Measurements from ENCODE around the gene DENR.

Gene DENR

GRCh38 chr12:122724641-122725243, 27.9 kb upstream of the DENR start:
- Histone ChIP-seq H3K9me3 (ENCODE audit: control insufficient read depth, low read length) (no peaks in the 10 kb centered on the region), H3K4me1 (ENCODE audit: control insufficient read depth, insufficient read depth, low read length) (peaks cover 8% of the 10 kb centered on the region), H3K27me3 (ENCODE audit: control insufficient read depth, insufficient read depth, low read length) (no peaks in the 10 kb centered on the region), H3K4me3 (ENCODE audit: low read length) (no peak overlapping the region), H3K36me3 (ENCODE audit: control insufficient read depth, insufficient read depth, low read length) (no peaks in the 10 kb centered on the region), H3K9ac (ENCODE audit: low read length) (no peak overlapping the region)

DNA sequence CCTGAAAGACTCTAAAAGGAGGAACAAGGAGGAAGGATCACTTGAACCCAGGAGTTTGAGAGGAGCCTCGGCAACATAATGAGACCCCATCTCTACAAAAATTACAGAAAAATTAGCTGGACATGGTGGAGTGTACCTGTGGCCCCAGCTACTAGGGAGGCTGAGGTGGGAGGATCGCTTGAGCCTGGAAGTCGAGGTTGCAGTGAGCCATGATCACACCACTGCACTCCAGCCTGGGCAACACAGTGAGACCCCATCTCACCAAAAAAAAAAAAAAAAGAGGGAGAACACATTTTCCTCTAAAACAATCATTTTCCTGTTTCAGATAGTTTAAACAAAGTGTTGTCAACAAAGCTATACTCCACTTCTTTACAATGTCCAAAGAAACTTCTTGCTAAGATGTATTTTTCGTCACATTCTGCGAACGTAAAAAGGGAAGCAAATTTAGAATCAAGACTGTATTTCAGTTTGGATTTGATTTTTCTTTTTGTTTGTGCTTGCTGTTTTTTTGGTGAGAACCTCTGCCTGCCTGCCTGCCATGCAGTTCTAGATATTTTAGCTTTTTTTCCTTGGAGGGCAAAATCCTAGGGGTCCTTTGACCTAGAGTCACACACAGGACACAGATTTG, 27.1 kb upstream of the DENR start:
- no peak overlapping the region for H3K9ac ChIP-seq (ENCODE audit: low read length)
- H3K27me3 ChIP-seq (ENCODE audit: control insufficient read depth, insufficient read depth, low read length) = no peaks in the 10 kb centered on the region
- H3K36me3 ChIP-seq (ENCODE audit: control insufficient read depth, insufficient read depth, low read length) = no peaks in the 10 kb centered on the region
- no peaks in the 10 kb centered on the region for H3K9me3 ChIP-seq (ENCODE audit: control insufficient read depth, low read length)
- H3K4me3 ChIP-seq (ENCODE audit: low read length) = no peak overlapping the region
- H3K4me1 ChIP-seq (ENCODE audit: control insufficient read depth, insufficient read depth, low read length) = peaks cover 16% of the 10 kb centered on the region

DNA sequence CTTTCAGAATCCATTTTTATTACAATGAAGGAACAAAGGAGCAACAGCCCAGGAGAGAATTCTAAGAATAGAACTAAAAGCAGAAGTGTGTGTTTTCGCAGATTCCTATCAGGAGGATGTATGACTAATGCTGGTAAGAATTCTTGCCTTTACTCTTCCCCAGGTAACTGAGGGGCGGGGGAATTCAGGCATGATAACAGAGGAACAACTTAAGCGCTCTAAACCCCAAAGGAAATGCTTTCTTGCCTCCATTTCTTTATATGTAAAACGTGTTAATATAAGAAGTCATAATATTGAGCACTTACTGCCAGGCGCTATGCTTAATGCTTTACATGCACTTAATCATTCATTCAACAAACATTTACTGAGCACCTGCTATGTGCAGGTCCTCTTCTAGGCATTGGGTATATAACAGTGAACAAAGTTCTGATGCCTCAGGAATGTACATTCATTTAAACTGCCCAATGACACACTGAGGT, 26.5 kb upstream of the DENR start:
- no peak overlapping the region for H3K4me3 ChIP-seq (ENCODE audit: low read length)

GRCh38 chr12:122729583-122730214, 22.9 kb upstream of the DENR start:
- H3K36me3 ChIP-seq (ENCODE audit: control insufficient read depth, insufficient read depth, low read length) = no peaks in the 10 kb centered on the region
- no peaks in the 10 kb centered on the region for H3K9me3 ChIP-seq (ENCODE audit: control insufficient read depth, low read length)
- H3K27me3 ChIP-seq (ENCODE audit: control insufficient read depth, insufficient read depth, low read length) = no peaks in the 10 kb centered on the region
- peak overlapping the region; percentile 62 for H3K9ac ChIP-seq (ENCODE audit: low read length)
- H3K4me1 ChIP-seq (ENCODE audit: control insufficient read depth, insufficient read depth, low read length) = peaks cover 16% of the 10 kb centered on the region
- H3K4me3 ChIP-seq (ENCODE audit: low read length) = peak overlapping the region; percentile 49

More for the DNA sequence above, 26.5 kb upstream of the DENR start:
- Histone ChIP-seq H3K9me3 (ENCODE audit: control insufficient read depth, low read length) (no peaks in the 10 kb centered on the region), H3K4me1 (ENCODE audit: control insufficient read depth, insufficient read depth, low read length) (peaks cover 16% of the 10 kb centered on the region), H3K9ac (ENCODE audit: low read length) (no peak overlapping the region), H3K27me3 (ENCODE audit: control insufficient read depth, insufficient read depth, low read length) (no peaks in the 10 kb centered on the region), H3K36me3 (ENCODE audit: control insufficient read depth, insufficient read depth, low read length) (no peaks in the 10 kb centered on the region)

GRCh38 chr12:122730215-122731014, 22.2 kb upstream of the DENR start, which contains the start of gene HCAR1:
Gene HCAR1 (minus strand): TSS chr12:122730844. CDS start chr12:122730339, 505 bp downstream.
- Histone ChIP-seq H3K36me3 (ENCODE audit: control insufficient read depth, insufficient read depth, low read length) (no peaks in the 10 kb centered on the region), H3K4me3 (ENCODE audit: low read length) (peak within 1 kb of the TSS; percentile 49), H3K4me1 (ENCODE audit: control insufficient read depth, insufficient read depth, low read length) (peaks cover 16% of the 10 kb centered on the region), H3K27me3 (ENCODE audit: control insufficient read depth, insufficient read depth, low read length) (no peaks in the 10 kb centered on the region), H3K9ac (ENCODE audit: low read length) (peak within 1 kb of the TSS; percentile 62), H3K9me3 (ENCODE audit: control insufficient read depth, low read length) (no peaks in the 10 kb centered on the region)

DNA sequence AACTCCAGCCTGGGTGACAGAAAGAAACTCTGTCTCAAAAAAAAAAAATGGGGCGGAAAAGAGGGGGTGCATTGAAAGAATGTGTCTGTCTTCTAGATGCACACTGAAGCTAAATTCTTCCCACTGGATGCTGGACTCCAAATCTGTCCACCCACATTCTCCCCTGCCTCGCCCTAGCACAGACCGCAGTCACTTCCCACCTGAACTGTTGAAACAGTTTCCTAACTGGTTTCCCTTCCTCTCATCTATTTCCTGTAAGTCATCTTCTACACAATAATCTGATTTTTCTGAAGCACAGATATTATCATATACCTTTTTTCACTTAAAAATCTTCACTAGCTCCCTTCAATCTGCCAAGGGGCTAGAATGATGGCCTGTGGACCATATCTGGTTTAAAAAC, 20.5 kb upstream of the DENR start:
- no peaks in the 10 kb centered on the region for H3K36me3 ChIP-seq (ENCODE audit: control insufficient read depth, insufficient read depth, low read length)
- H3K4me3 ChIP-seq (ENCODE audit: low read length) = no peak overlapping the region
- H3K27me3 ChIP-seq (ENCODE audit: control insufficient read depth, insufficient read depth, low read length) = no peaks in the 10 kb centered on the region

GRCh38 chr12:122732611-122733010, 20.0 kb upstream of the DENR start:
- no peaks in the 10 kb centered on the region for H3K36me3 ChIP-seq (ENCODE audit: control insufficient read depth, insufficient read depth, low read length)
- no peaks in the 10 kb centered on the region for H3K9me3 ChIP-seq (ENCODE audit: control insufficient read depth, low read length)
- H3K4me3 ChIP-seq (ENCODE audit: low read length) = no peak overlapping the region
- H3K4me1 ChIP-seq (ENCODE audit: control insufficient read depth, insufficient read depth, low read length) = peaks cover 9% of the 10 kb centered on the region
- no peaks in the 10 kb centered on the region for H3K27me3 ChIP-seq (ENCODE audit: control insufficient read depth, insufficient read depth, low read length)
- no peak overlapping the region for H3K9ac ChIP-seq (ENCODE audit: low read length)

More for the DNA sequence above, 20.5 kb upstream of the DENR start:
- no peak overlapping the region for H3K9ac ChIP-seq (ENCODE audit: low read length)
- peaks cover 9% of the 10 kb centered on the region for H3K4me1 ChIP-seq (ENCODE audit: control insufficient read depth, insufficient read depth, low read length)
- H3K9me3 ChIP-seq (ENCODE audit: control insufficient read depth, low read length) = no peaks in the 10 kb centered on the region

GRCh38 chr12:122738571-122738970, 14.1 kb upstream of the DENR start:
- Histone ChIP-seq H3K4me3 (ENCODE audit: low read length) (no peak overlapping the region), H3K36me3 (ENCODE audit: control insufficient read depth, insufficient read depth, low read length) (no peaks in the 10 kb centered on the region), H3K4me1 (ENCODE audit: control insufficient read depth, insufficient read depth, low read length) (no peaks in the 10 kb centered on the region), H3K9ac (ENCODE audit: low read length) (no peak overlapping the region), H3K27me3 (ENCODE audit: control insufficient read depth, insufficient read depth, low read length) (no peaks in the 10 kb centered on the region), H3K9me3 (ENCODE audit: control insufficient read depth, low read length) (no peaks in the 10 kb centered on the region)

DNA sequence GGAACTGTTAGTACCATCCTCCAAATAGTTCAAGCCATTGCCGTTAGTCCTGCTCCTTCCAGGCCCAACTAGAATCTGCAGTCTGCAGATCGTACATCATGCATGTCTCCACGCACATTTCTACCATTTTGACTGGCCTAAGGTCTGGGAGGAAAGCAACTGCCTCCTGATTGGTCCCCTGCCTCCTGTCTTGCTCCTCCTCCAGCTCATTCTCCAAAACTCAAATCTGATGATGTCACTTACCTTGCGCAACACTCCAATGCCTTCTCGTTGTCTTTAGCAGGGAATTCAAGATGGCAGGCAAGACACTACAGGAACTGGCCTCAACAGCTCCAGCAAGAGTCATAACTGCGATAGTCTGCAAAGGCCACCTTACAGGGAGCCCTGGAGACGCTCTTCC, 12.3 kb upstream of the DENR start:
- Histone ChIP-seq H3K4me1 (ENCODE audit: control insufficient read depth, insufficient read depth, low read length) (no peaks in the 10 kb centered on the region), H3K4me3 (ENCODE audit: low read length) (no peak overlapping the region), H3K27me3 (ENCODE audit: control insufficient read depth, insufficient read depth, low read length) (no peaks in the 10 kb centered on the region), H3K9me3 (ENCODE audit: control insufficient read depth, low read length) (no peaks in the 10 kb centered on the region), H3K36me3 (ENCODE audit: control insufficient read depth, insufficient read depth, low read length) (no peaks in the 10 kb centered on the region), H3K9ac (ENCODE audit: low read length) (no peak overlapping the region)

DNA sequence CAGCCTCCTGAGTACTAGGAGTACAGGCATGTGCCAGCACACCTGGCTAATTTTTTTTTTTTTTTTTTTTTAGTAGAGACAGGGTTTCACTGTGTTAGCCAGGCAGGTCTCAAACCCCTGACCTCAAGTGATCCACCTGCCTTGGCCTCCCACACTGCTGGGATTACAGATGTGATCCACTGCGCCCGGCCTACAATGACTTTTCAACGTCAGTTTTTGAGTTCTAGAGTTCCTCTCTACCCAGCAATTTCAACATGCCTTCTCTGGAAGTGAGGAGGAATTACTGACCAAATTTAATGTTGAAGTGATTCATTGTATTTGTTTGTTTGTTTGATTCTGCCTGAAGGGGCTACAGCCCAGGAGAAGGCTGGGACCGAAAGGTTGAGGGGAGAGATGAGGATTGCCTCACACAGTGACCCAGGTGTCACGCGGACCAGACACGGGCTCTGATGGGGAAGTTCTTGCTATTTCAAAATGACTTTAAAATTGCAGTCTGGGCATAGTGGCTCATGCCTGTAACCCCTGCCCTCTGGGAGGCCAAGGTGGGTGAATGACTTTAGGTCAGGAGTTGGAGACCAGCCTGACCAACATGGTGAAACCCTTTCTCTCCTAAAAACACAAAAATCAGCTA, 8.6 kb upstream of the DENR start:
- Histone ChIP-seq H3K9ac (ENCODE audit: low read length) (no peak overlapping the region), H3K4me3 (ENCODE audit: low read length) (no peak overlapping the region), H3K36me3 (ENCODE audit: control insufficient read depth, insufficient read depth, low read length) (no peaks in the 10 kb centered on the region), H3K27me3 (ENCODE audit: control insufficient read depth, insufficient read depth, low read length) (no peaks in the 10 kb centered on the region), H3K9me3 (ENCODE audit: control insufficient read depth, low read length) (no peaks in the 10 kb centered on the region), H3K4me1 (ENCODE audit: control insufficient read depth, insufficient read depth, low read length) (no peaks in the 10 kb centered on the region)

- Histone ChIP-seq H3K9ac (ENCODE audit: low read length) (no peak overlapping the region), H3K36me3 (ENCODE audit: control insufficient read depth, insufficient read depth, low read length) (no peaks in the 10 kb centered on the region), H3K27me3 (ENCODE audit: control insufficient read depth, insufficient read depth, low read length) (no peaks in the 10 kb centered on the region), H3K9me3 (ENCODE audit: control insufficient read depth, low read length) (no peaks in the 10 kb centered on the region), H3K4me1 (ENCODE audit: control insufficient read depth, insufficient read depth, low read length) (no peaks in the 10 kb centered on the region), H3K4me3 (ENCODE audit: low read length) (no peak overlapping the region)
Observed at GRCh38 chr12:122747224-122748135, 5.1 kb upstream of the DENR start.

Measured in mucosa of stomach (tissue), 1 donor.